ENCODE measurements around the gene IPO11.
"Not testable (repeated sequence)": the region's sequence is repeated elsewhere in the genome, so short reads cannot be mapped to it uniquely, and the experiment has no call there.

Gene IPO11

GRCh38 chr5:62607615-62608014 is 195.1 kb downstream of the IPO11 start:
- no peak for DNase-seq

- no peak for DNase-seq
These were observed 196.3 kb downstream of the IPO11 start for GRCh38 chr5:62608529-62609511.

- no peak for DNase-seq
These were observed 201.8 kb downstream of the IPO11 start for GRCh38 chr5:62614355-62614754.

- DNase-seq: no peak
These were observed 204.2 kb downstream of the IPO11 start for GRCh38 chr5:62616615-62617277.

GRCh38 chr5:62617943-62618342 is 205.4 kb downstream of the IPO11 start:
- DNase-seq: no peak

GRCh38 chr5:62620761-62621160 is 208.2 kb downstream of the IPO11 start:
- DNase-seq: no peak

GRCh38 chr5:62621280-62621679 is 208.7 kb downstream of the IPO11 start:
- DNase-seq: no peak

- DNase-seq: no peak
These were observed 210.7 kb downstream of the IPO11 start for GRCh38 chr5:62623271-62623670.

- DNase-seq: not testable (repeated sequence)
These were observed 211.9 kb downstream of the IPO11 start for GRCh38 chr5:62624436-62624835.

- no peak for DNase-seq
These were observed 214.0 kb downstream of the IPO11 start for GRCh38 chr5:62626534-62626933.

GRCh38 chr5:62627121-62627520 is 214.6 kb downstream of the IPO11 start:
- no peak for DNase-seq

GRCh38 chr5:62627901-62628300 is 215.3 kb downstream of the IPO11 start:
- no peak for DNase-seq

- DNase-seq: no peak
These were observed 219.5 kb downstream of the IPO11 start for GRCh38 chr5:62631909-62632580.

GRCh38 chr5:62633243-62633642 is 220.7 kb downstream of the IPO11 start:
- DNase-seq: no peak

- no peak for DNase-seq
These were observed 227.9 kb downstream of the IPO11 start for GRCh38 chr5:62640446-62640845.

- DNase-seq: no peak
These were observed 229.9 kb downstream of the IPO11 start for GRCh38 chr5:62642468-62642867.

GRCh38 chr5:62643556-62644451 is 231.2 kb downstream of the IPO11 start:
- DNase-seq: no peak

- no peak for DNase-seq
These were observed 232.7 kb downstream of the IPO11 start for GRCh38 chr5:62645223-62645622.

- DNase-seq: no peak
These were observed 234.7 kb downstream of the IPO11 start for GRCh38 chr5:62647241-62647640.

- no peak for DNase-seq
These were observed 236.5 kb downstream of the IPO11 start for GRCh38 chr5:62649025-62649424.

GRCh38 chr5:62649476-62650113 is 237.0 kb downstream of the IPO11 start:
- no peak for DNase-seq

- DNase-seq: no peak
These were observed 237.6 kb downstream of the IPO11 start for GRCh38 chr5:62650197-62650596.

Data from CD4-positive, alpha-beta T cell treated with Interleukin-1 beta for 1 hour (primary cell).